Smooth muscle cell (in vitro differentiated cells): ENCODE results near the gene CIT. TPM values are rescaled to one million over a fixed set of nuclear protein-coding genes. Genes with fewer than 3 reads are reported as not detected.

ENCODE experiments used
- DNase-seq: peaks from one replicate; lab custom pipeline; 2025; ENCODE audit not compliant: unreplicated experiment; lab: John Stamatoyannopoulos, UW
- H2AFZ ChIP-seq: fragments of 200-600 bp; sonication (generic); 2 replicates; pipeline ENCODE4 v1.6.0; 2016; ENCODE audit warnings: antibody characterized with exemption, low read depth, mild to moderate bottlenecking
- H3F3A ChIP-seq: fragments of 200-600 bp; sonication (generic); 2 replicates; pipeline ENCODE4 v1.6.0; 2017; ENCODE audit warnings: antibody characterized with exemption, low read depth
- H3K27ac ChIP-seq: fragments of 200-600 bp; sonication (generic); 2 replicates; pipeline ENCODE4 v1.5.1; 2016; ENCODE audit warnings: low read depth, mild to moderate bottlenecking
- H3K27me3 ChIP-seq: fragments of 200-600 bp; sonication (generic); 2 replicates; pipeline ENCODE4 v1.6.1; 2016; ENCODE audit warnings: low read depth, mild to moderate bottlenecking
- H3K36me3 ChIP-seq: fragments of 200-600 bp; sonication (generic); 2 replicates; pipeline ENCODE4 v1.5.1; 2016; ENCODE audit warnings: low read depth
- H3K4me1 ChIP-seq: fragments of 200-600 bp; sonication (generic); 2 replicates; pipeline ENCODE4 v1.5.1; 2016; ENCODE audit warnings: low read depth
- H3K4me2 ChIP-seq: fragments of 200-600 bp; sonication (generic); 2 replicates; pipeline ENCODE4 v1.6.0; 2016; ENCODE audit warnings: mild to moderate bottlenecking
- H3K4me3 ChIP-seq: fragments of 200-600 bp; sonication (generic); 2 replicates; pipeline ENCODE4 v1.5.1; 2016; ENCODE audit warnings: mild to moderate bottlenecking
- H3K79me2 ChIP-seq: fragments of 200-600 bp; sonication (generic); 2 replicates; pipeline ENCODE4 v1.6.0; 2016; ENCODE audit warnings: low read depth, mild to moderate bottlenecking
- H3K9ac ChIP-seq: fragments of 200-600 bp; sonication (generic); 2 replicates; pipeline ENCODE4 v1.6.0; 2016; ENCODE audit warnings: low read depth
- H3K9me3 ChIP-seq: fragments of 200-600 bp; sonication (generic); replicated peaks from 2 replicates; pipeline ENCODE4 v1.5.1; 2016; ENCODE audit warnings: low read depth
- H4K20me1 ChIP-seq: fragments of 200-600 bp; sonication (generic); 2 replicates; pipeline ENCODE4 v1.6.0; 2016; ENCODE audit warnings: low read depth
- CTCF ChIP-seq: fragments of 200-600 bp; sonication (generic); IDR thresholded peaks from 2 replicates; pipeline ENCODE4 v1.5.1; 2017; ENCODE audit warnings: borderline replicate concordance, mild to moderate bottlenecking, antibody characterized with exemption; ENCODE audit not compliant: insufficient read depth, poor library complexity, severe bottlenecking
- WGBS: methylation state at CpG from one replicate; pipeline ENCODE4 v1.1.7; 2016; ENCODE audit warnings: low lambda C conversion rate; 5-methylcytosine and 5-hydroxymethylcytosine counted together
- polyA plus RNA-seq: library from polyadenylated mRNA; unstranded; fragments of >200 nt; fragmentation: Nextera tagmentation; extraction: Ambion mirVana; gene quantifications from 2 replicates; pipeline ENCODE4 v1.2.1, GENCODE V29; 2016
- total RNA-seq: library from RNA; depleted of rRNA; stranded (reverse); fragments of >200 nt; gene quantifications from 2 replicates; pipeline ENCODE4 v1.2.3, GENCODE V29; 2014

CIT gene
- total and polyA plus RNA-seq, 2 experiments from 2014 or later: 3.2 to 9.1 TPM

- H3K27ac ChIP-seq: no peak overlapping the region
- H3K27me3 ChIP-seq: no peaks in the 10 kb centered on the region
- no peak overlapping the region for H3K9ac ChIP-seq
- H2AFZ ChIP-seq: no peak overlapping the region
- no peak overlapping the region for H3K4me2 ChIP-seq
- no peak for DNase-seq
- TF ChIP-seq CTCF: no peak
- H3K4me1 ChIP-seq: no peaks in the 10 kb centered on the region
- H4K20me1 ChIP-seq: no peaks in the 10 kb centered on the region
- H3K4me3 ChIP-seq: no peak overlapping the region
- WGBS: 96% methylated on average over 6 of the region's 6 CpGs
- H3K79me2 ChIP-seq: no peaks in the 10 kb centered on the region
- no peaks in the 10 kb centered on the region for H3K36me3 ChIP-seq
- H3F3A ChIP-seq: no peaks in the 10 kb centered on the region
- H3K9me3 ChIP-seq: no peaks in the 10 kb centered on the region
These were observed 148.7 kb downstream of the CIT start for GRCh38 chr12:119728444-119728745.

GRCh38 chr12:119727600-119728443 lies 149.3 kb downstream of the CIT start:
- Histone ChIP-seq H3K4me2 (no peak overlapping the region), H3K4me1 (no peaks in the 10 kb centered on the region), H2AFZ (no peak overlapping the region), H3K27me3 (no peaks in the 10 kb centered on the region), H4K20me1 (no peaks in the 10 kb centered on the region), H3K9ac (no peak overlapping the region), H3K4me3 (no peak overlapping the region), H3K79me2 (no peaks in the 10 kb centered on the region), H3K36me3 (no peaks in the 10 kb centered on the region), H3K27ac (no peak overlapping the region), H3K9me3 (no peaks in the 10 kb centered on the region), H3F3A (no peaks in the 10 kb centered on the region)
- WGBS: 93% methylated on average over 3 of the region's 3 CpGs
- no peak for TF ChIP-seq CTCF
- no peak for DNase-seq

- WGBS: 89% methylated on average over 4 of the region's 4 CpGs
- no peak for TF ChIP-seq CTCF
- no peak overlapping the region for H2AFZ ChIP-seq
These were observed 151.6 kb downstream of the CIT start for GRCh38 chr12:119725523-119725922.

GRCh38 chr12:119721306-119721705 lies 155.8 kb downstream of the CIT start:
- Histone ChIP-seq H3K4me1 (no peaks in the 10 kb centered on the region), H2AFZ (no peak overlapping the region), H4K20me1 (no peaks in the 10 kb centered on the region), H3K4me3 (no peak overlapping the region), H3K27ac (no peak overlapping the region), H3K36me3 (no peaks in the 10 kb centered on the region), H3K4me2 (no peak overlapping the region), H3K27me3 (no peaks in the 10 kb centered on the region), H3F3A (no peaks in the 10 kb centered on the region), H3K9me3 (no peaks in the 10 kb centered on the region), H3K79me2 (no peaks in the 10 kb centered on the region), H3K9ac (no peak overlapping the region)
- TF ChIP-seq CTCF: no peak
- WGBS: 97% methylated on average over 4 of the region's 4 CpGs
- no peak for DNase-seq

More at GRCh38 chr12:119725523-119725922, 151.6 kb downstream of the CIT start:
- no peaks in the 10 kb centered on the region for H4K20me1 ChIP-seq
- H3F3A ChIP-seq: no peaks in the 10 kb centered on the region
- no peak overlapping the region for H3K9ac ChIP-seq
- no peaks in the 10 kb centered on the region for H3K27me3 ChIP-seq
- H3K4me2 ChIP-seq: no peak overlapping the region
- H3K9me3 ChIP-seq: no peaks in the 10 kb centered on the region
- H3K36me3 ChIP-seq: no peaks in the 10 kb centered on the region
- no peaks in the 10 kb centered on the region for H3K4me1 ChIP-seq
- DNase-seq: no peak
- no peak overlapping the region for H3K4me3 ChIP-seq
- H3K27ac ChIP-seq: no peak overlapping the region
- H3K79me2 ChIP-seq: no peaks in the 10 kb centered on the region
